Fibroblast of skin of left biceps (primary cell): Measurements from ENCODE around the gene G3BP2.
"Not testable (repeated sequence)": the region's sequence is repeated elsewhere in the genome, so short reads cannot be mapped to it uniquely, and the experiment has no call there.

Experiments used
- DNase-seq, 2 experiments: peaks; one replicate each; pipeline ENCODE4 v3.0.0-alpha.2; 2013; ENCODE audit warnings: low read depth in 2 of 2

The G3BP2 gene

DNA sequence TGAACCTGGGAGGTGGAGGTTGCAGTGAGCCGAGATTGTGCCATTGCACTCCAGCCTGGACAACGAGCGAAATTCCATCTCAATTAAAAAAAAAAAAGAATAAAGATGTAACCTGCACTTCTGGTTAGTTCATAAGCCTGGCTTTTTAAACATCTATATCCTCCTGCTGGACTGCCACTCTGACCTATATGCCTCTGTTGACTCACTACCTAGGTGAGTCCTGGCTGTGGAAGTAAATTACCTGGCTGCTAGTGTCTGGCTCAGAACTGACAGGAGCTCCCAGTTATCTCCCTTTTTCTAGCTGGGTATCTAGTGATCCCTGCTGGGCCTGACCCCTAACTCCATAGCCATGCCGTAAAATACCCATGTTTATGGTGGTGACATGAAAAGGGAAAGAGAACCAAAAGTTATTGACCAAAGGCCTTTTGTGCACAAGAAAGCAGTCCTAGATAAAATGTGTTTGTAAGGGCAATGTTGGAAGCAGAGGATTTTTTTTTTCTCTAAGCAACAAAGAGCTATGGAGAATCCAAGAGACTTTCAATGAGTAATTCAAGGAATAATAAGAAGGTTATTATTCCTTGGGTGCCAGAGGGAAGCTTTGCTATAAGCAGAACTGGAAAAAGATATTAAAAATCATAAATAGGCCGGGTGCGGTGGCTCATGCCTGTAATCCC is 10.4 kb upstream of the G3BP2 start:
- no peak for DNase-seq

- no peak for DNase-seq
These were observed 6.8 kb upstream of the G3BP2 start for GRCh38 chr4:75679876-75680575.

DNA sequence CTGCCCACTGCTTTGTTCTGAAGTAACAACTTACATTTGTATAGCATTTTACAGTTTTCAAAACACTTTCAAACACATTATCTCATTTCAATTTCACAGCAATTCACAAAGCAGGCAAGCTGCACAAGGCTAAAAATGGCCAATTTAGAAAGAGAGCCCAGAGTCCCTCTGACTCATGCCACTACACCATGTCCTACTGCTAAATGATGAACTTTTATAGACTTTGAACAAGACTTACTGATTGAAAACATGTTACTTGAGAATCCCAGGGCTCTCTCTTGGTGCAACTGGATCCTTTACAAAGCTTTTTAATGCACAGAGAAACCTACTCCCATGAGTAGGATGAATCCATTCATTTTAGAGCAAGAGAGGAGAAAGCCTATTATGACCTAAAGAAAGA is 5.8 kb upstream of the G3BP2 start:
- no peak for DNase-seq

- no peak for DNase-seq
These were observed 5.3 kb upstream of the G3BP2 start for GRCh38 chr4:75678473-75678872.

DNA sequence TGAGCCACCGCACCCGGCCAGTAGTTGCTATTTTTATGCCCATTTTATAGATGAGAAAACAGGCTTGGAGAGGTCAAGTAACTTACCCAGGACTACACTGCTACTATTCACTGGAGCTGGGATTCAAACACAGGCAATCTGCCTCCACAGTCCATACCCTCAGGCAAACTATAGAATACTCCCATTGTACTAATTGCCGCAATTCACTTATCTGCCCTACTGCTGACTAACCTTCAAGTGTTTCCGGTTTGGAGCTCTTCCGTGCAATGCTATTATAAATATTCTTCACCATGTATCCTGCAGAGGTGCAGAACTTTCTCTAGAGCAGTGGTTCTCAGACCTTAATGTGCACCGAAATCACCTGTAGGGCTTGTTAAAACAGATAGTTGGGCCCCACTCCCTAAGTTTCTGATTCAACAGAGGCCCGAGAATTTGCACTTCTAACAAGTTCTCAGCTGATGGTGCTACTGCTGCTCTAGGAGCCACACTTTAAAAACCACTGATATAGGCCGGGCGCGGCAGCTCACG is 1.9 kb upstream of the G3BP2 start:
- no peak for DNase-seq

DNA sequence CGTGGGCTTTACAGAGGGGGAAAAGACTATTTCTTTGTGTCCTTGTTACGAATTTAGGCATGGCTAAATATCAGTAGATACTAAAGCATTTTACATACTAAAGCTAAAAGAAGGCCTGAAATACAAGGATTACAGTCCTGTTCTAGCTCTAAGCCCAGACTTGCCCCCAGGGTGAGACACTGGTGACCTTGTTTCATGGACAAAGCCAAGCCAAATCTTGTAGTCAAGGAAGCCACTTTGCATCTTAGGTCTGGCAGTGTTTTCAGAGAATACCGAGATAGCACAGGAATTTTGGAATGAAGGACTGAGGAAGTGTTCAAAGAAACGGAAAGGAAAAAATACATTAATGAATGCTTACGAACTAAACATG is 733 bp upstream of the G3BP2 start:
- DNase-seq = no peak

DNA sequence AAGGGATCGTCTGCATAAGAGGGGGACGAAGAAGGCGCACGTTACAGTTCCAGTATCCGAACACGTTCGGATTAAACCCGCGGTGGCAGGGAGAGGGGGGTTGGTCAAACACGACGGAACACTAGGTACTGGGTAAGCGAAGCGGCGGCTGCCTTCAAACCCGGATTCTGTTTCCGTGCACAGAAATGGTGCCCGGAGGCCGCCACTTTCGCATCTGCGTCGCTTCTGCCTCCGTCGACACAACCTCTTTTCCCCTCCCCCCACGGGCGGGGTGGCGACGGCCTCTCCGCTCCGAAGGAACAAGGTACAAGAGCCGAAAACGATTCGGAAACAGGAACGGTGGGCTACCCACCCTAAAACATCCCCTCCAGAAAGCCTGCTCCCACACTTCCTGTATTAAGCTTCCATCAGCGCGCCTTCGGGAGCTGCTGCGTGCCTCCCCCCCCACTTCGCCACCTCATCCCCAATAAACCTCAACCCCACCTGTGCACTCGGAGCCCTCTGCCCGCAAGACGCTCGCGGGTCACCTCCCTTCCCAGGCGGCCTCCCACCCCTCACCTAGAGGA is 667 bp downstream of the G3BP2 start:
- no peak for DNase-seq

- DNase-seq = no peak
These were observed 1.3 kb downstream of the G3BP2 start for GRCh38 chr4:75671802-75672421.

DNA sequence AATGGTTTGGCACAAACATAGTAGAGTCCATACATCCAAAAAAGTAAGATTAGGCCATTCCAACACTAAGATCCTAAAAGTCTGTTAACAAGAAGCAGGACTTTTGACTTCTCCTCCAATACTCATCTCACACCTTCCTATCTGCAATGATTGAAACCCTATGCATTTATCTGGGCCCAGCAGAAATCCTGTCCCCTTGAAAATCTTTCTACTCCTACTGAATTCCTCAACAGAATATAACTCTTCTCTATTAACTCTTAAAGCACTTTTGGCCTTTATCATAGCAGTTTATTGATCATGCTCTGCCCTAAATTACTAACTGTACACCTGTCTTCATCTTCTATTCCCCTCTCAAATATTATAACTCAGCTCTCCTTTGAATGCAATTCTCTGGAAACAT is 4.6 kb downstream of the G3BP2 start:
- DNase-seq = no peak

- not testable (repeated sequence) for DNase-seq
These were observed 5.6 kb downstream of the G3BP2 start for GRCh38 chr4:75667636-75668035.

- DNase-seq = no peak
These were observed 6.9 kb downstream of the G3BP2 start for GRCh38 chr4:75666299-75666698.

- not testable (repeated sequence) for DNase-seq
These were observed 8.6 kb downstream of the G3BP2 start for GRCh38 chr4:75664604-75665003.

DNA sequence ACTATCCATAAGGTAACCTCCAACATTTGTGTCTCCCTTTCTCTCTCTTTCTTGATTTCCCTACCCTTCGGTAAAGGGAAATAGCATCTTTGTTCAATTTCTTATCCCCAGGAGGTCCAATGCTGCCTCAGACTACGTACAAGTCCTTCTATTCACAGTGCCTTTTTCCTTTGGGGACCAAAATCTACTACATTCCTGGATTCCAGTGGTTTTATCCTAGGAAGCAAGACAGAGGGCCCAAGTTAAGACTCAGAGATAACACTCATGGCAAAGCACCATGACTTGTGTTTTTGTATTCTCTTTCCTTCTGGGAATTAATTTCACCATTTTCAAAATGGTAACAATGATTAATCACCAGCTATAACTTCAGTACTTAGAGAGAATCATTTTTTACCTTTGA is 10.6 kb downstream of the G3BP2 start:
- DNase-seq = no peak

- no peak for DNase-seq
These were observed 12.7 kb downstream of the G3BP2 start for GRCh38 chr4:75660491-75660890.

GRCh38 chr4:75659512-75660031 is 13.6 kb downstream of the G3BP2 start:
- no peak for DNase-seq

GRCh38 chr4:75658876-75659275 is 14.3 kb downstream of the G3BP2 start:
- DNase-seq = no peak

GRCh38 chr4:75655562-75655961 is 17.6 kb downstream of the G3BP2 start:
- no peak for DNase-seq

GRCh38 chr4:75654905-75655304 is 18.3 kb downstream of the G3BP2 start:
- DNase-seq = no peak

GRCh38 chr4:75653845-75654503 is 19.2 kb downstream of the G3BP2 start:
- no peak for DNase-seq

DNA sequence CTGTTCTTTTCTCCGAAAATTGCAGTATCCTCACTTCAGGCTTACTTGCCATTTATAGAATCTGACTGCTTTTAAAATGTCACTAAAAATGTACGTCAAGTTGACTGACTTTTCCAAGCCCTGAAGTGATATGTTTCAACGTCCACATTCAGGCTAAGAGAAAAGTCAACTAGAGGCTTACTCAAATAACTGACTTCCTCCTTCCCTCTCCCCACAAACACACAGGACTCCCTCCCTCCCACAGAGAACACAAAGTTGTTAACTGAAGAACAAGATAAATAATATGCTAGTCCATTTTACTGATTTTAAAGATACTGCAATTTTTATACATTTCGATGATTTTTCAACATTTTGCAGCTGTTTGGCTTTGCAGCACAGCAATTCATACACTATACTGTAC is 29.1 kb downstream of the G3BP2 start:
- no peak for DNase-seq

- DNase-seq = no peak
These were observed 29.6 kb downstream of the G3BP2 start for GRCh38 chr4:75643651-75644050.

- DNase-seq = no peak
These were observed 34.0 kb downstream of the G3BP2 start for GRCh38 chr4:75639124-75639695.
